Smooth muscle cell (in vitro differentiated cells): ENCODE data around the gene MIS12. TPM values are rescaled to one million over a fixed set of nuclear protein-coding genes. Genes with fewer than 3 reads are reported as not detected.

Source experiments
- DNase-seq: peaks from one replicate; lab custom pipeline; 2025; ENCODE audit not compliant: unreplicated experiment; lab: John Stamatoyannopoulos, UW
- H2AFZ ChIP-seq: fragments of 200-600 bp; sonication (generic); 2 replicates; pipeline ENCODE4 v1.6.0; 2016; ENCODE audit warnings: antibody characterized with exemption, low read depth, mild to moderate bottlenecking
- H3F3A ChIP-seq: fragments of 200-600 bp; sonication (generic); 2 replicates; pipeline ENCODE4 v1.6.0; 2017; ENCODE audit warnings: antibody characterized with exemption, low read depth
- H3K27ac ChIP-seq: fragments of 200-600 bp; sonication (generic); 2 replicates; pipeline ENCODE4 v1.5.1; 2016; ENCODE audit warnings: low read depth, mild to moderate bottlenecking
- H3K27me3 ChIP-seq: fragments of 200-600 bp; sonication (generic); 2 replicates; pipeline ENCODE4 v1.6.1; 2016; ENCODE audit warnings: low read depth, mild to moderate bottlenecking
- H3K36me3 ChIP-seq: fragments of 200-600 bp; sonication (generic); 2 replicates; pipeline ENCODE4 v1.5.1; 2016; ENCODE audit warnings: low read depth
- H3K4me1 ChIP-seq: fragments of 200-600 bp; sonication (generic); 2 replicates; pipeline ENCODE4 v1.5.1; 2016; ENCODE audit warnings: low read depth
- H3K4me2 ChIP-seq: fragments of 200-600 bp; sonication (generic); 2 replicates; pipeline ENCODE4 v1.6.0; 2016; ENCODE audit warnings: mild to moderate bottlenecking
- H3K4me3 ChIP-seq: fragments of 200-600 bp; sonication (generic); 2 replicates; pipeline ENCODE4 v1.5.1; 2016; ENCODE audit warnings: mild to moderate bottlenecking
- H3K79me2 ChIP-seq: fragments of 200-600 bp; sonication (generic); 2 replicates; pipeline ENCODE4 v1.6.0; 2016; ENCODE audit warnings: low read depth, mild to moderate bottlenecking
- H3K9ac ChIP-seq: fragments of 200-600 bp; sonication (generic); 2 replicates; pipeline ENCODE4 v1.6.0; 2016; ENCODE audit warnings: low read depth
- H3K9me3 ChIP-seq: fragments of 200-600 bp; sonication (generic); replicated peaks from 2 replicates; pipeline ENCODE4 v1.5.1; 2016; ENCODE audit warnings: low read depth
- H4K20me1 ChIP-seq: fragments of 200-600 bp; sonication (generic); 2 replicates; pipeline ENCODE4 v1.6.0; 2016; ENCODE audit warnings: low read depth
- CTCF ChIP-seq: fragments of 200-600 bp; sonication (generic); IDR thresholded peaks from 2 replicates; pipeline ENCODE4 v1.5.1; 2017; ENCODE audit warnings: borderline replicate concordance, mild to moderate bottlenecking, antibody characterized with exemption; ENCODE audit not compliant: insufficient read depth, poor library complexity, severe bottlenecking
- WGBS: methylation state at CpG from one replicate; pipeline ENCODE4 v1.1.7; 2016; ENCODE audit warnings: low lambda C conversion rate; 5-methylcytosine and 5-hydroxymethylcytosine counted together
- polyA plus RNA-seq: library from polyadenylated mRNA; unstranded; fragments of >200 nt; fragmentation: Nextera tagmentation; extraction: Ambion mirVana; gene quantifications from 2 replicates; pipeline ENCODE4 v1.2.1, GENCODE V29; 2016
- total RNA-seq: library from RNA; depleted of rRNA; stranded (reverse); fragments of >200 nt; gene quantifications from 2 replicates; pipeline ENCODE4 v1.2.3, GENCODE V29; 2014

Gene MIS12
- total and polyA plus RNA-seq, 2 experiments from 2014 or later, result 14.8 to 23.3 TPM

GRCh38 chr17:5481451-5481850, 4.9 kb upstream of the MIS12 start:
- Histone ChIP-seq H3K27me3 (no peaks in the 10 kb centered on the region), H3F3A (no peaks in the 10 kb centered on the region), H4K20me1 (peaks cover 14% of the 10 kb centered on the region), H3K79me2 (peaks cover 79% of the 10 kb centered on the region), H3K27ac (no peak overlapping the region), H3K36me3 (peaks cover 23% of the 10 kb centered on the region), H3K4me1 (peaks cover 7% of the 10 kb centered on the region), H3K4me2 (no peak overlapping the region), H3K9ac (no peak overlapping the region), H3K4me3 (no peak overlapping the region), H3K9me3 (no peaks in the 10 kb centered on the region), H2AFZ (no peak overlapping the region)
- no peak for DNase-seq
- no peak for TF ChIP-seq CTCF
- WGBS, result 96% methylated on average over 4 of the region's 4 CpGs

- Histone ChIP-seq H3K9ac (peak within 1 kb of the TSS; percentile 95), H4K20me1 (no peaks in the 10 kb centered on the region), H3F3A (peaks cover 12% of the 10 kb centered on the region), H3K27ac (peak within 1 kb of the TSS; percentile 98), H3K36me3 (peaks cover 3% of the 10 kb centered on the region), H3K9me3 (no peaks in the 10 kb centered on the region), H3K27me3 (no peaks in the 10 kb centered on the region), H2AFZ (peak within 1 kb of the TSS; percentile 84), H3K4me3 (peak within 1 kb of the TSS; percentile 98), H3K79me2 (peaks cover 70% of the 10 kb centered on the region), H3K4me1 (peaks cover 18% of the 10 kb centered on the region), H3K4me2 (peak within 1 kb of the TSS; percentile 92)
- 7% methylated on average over 24 of the region's 29 CpGs for WGBS
- TF ChIP-seq CTCF, result no peak
- DNase-seq, result no peak
These were observed 828 bp upstream of the MIS12 start, which contains the start of gene DERL2 for GRCh38 chr17:5485270-5486205. Gene DERL2 (minus strand): TSS chr17:5486178. CDS start chr17:5486161, 17 bp downstream.

- H3K9ac ChIP-seq, result no peak overlapping the region
- H4K20me1 ChIP-seq, result no peaks in the 10 kb centered on the region
- H3K4me2 ChIP-seq, result no peak overlapping the region
- 97% methylated on average over 8 of the region's 8 CpGs for WGBS
- H2AFZ ChIP-seq, result no peak overlapping the region
- H3K27me3 ChIP-seq, result no peaks in the 10 kb centered on the region
- H3K79me2 ChIP-seq, result peaks cover 40% of the 10 kb centered on the region
- H3K9me3 ChIP-seq, result no peaks in the 10 kb centered on the region
- H3F3A ChIP-seq, result peaks cover 12% of the 10 kb centered on the region
- no peak for TF ChIP-seq CTCF
- H3K36me3 ChIP-seq, result peaks cover 3% of the 10 kb centered on the region
- no peak overlapping the region for H3K27ac ChIP-seq
- H3K4me1 ChIP-seq, result peaks cover 18% of the 10 kb centered on the region
- no peak for DNase-seq
- no peak overlapping the region for H3K4me3 ChIP-seq
These were observed 2.4 kb downstream of the MIS12 start for GRCh38 chr17:5488752-5489151.
